GM18909 (cell line): ENCODE measurements around the gene SHANK2.

ENCODE experiments used
- ATAC-seq: cut with Tn5 transposase; IDR thresholded peaks from one replicate; pipeline ENCODE4 v1.9.1; 2021; ENCODE audit warnings: mild to moderate bottlenecking; ENCODE audit not compliant: unreplicated experiment, poor library complexity

Gene SHANK2

GRCh38 chr11:71223671-71224660, 28.4 kb downstream of the SHANK2 start:
- ATAC-seq: no peak

GRCh38 chr11:71223081-71223405, 29.3 kb downstream of the SHANK2 start:
- ATAC-seq: no peak

- ATAC-seq: no peak
Observed at GRCh38 chr11:71222318-71223080, 29.9 kb downstream of the SHANK2 start.

GRCh38 chr11:71221821-71222220, 30.6 kb downstream of the SHANK2 start:
- ATAC-seq: no peak

- ATAC-seq: no peak
Observed at GRCh38 chr11:71221201-71221600, 31.2 kb downstream of the SHANK2 start.

GRCh38 chr11:71218789-71219499, 33.4 kb downstream of the SHANK2 start:
- ATAC-seq: no peak

- no peak for ATAC-seq
Observed at GRCh38 chr11:71215425-71215965, 36.9 kb downstream of the SHANK2 start.

- ATAC-seq: no peak
Observed at GRCh38 chr11:71214553-71215424, 37.6 kb downstream of the SHANK2 start.

GRCh38 chr11:71213696-71214552, 38.5 kb downstream of the SHANK2 start:
- ATAC-seq: no peak

- ATAC-seq: no peak
Observed at GRCh38 chr11:71212871-71213559, 39.4 kb downstream of the SHANK2 start.

GRCh38 chr11:71211631-71212030, 40.7 kb downstream of the SHANK2 start:
- no peak for ATAC-seq

- no peak for ATAC-seq
Observed at GRCh38 chr11:71210861-71211260, 41.5 kb downstream of the SHANK2 start.

GRCh38 chr11:71209656-71210055, 42.7 kb downstream of the SHANK2 start:
- no peak for ATAC-seq

GRCh38 chr11:71209181-71209580, 43.2 kb downstream of the SHANK2 start:
- ATAC-seq: no peak

- ATAC-seq: no peak
Observed at GRCh38 chr11:71208011-71208774, 44.2 kb downstream of the SHANK2 start.

- ATAC-seq: no peak
Observed at GRCh38 chr11:71207563-71207962, 44.8 kb downstream of the SHANK2 start.

- ATAC-seq: no peak
Observed at GRCh38 chr11:71206186-71206585, 46.2 kb downstream of the SHANK2 start.
